Measurements from ENCODE around the gene PTGR2.

GRCh38 chr14:73802431-73803188, 49.0 kb upstream of the PTGR2 start:
- TF ChIP-seq POLR2AphosphoS5 (IDR thresholded peaks at IDR 0.05; ENCODE audit: insufficient read depth, low read depth, low read length), result no peak
- TF ChIP-seq CTCF (IDR thresholded peaks at IDR 0.05; ENCODE audit: extremely low read depth in 1 of 2, insufficient read depth in 1 of 2, low read depth in 1 of 2, low read length in 2 of 2), result no peak

Data from endothelial cell of umbilical vein (primary cell).